ENCODE results near the gene RPL39L. TPM values are rescaled to one million over a fixed set of nuclear protein-coding genes. Genes with fewer than 3 reads are reported as not detected.

RPL39L gene
- total and polyA plus RNA-seq, 2 of the 13 experiments (the other 11 are each of a cell fraction or from before 2014, with no cell fraction given) = not detected

DNA sequence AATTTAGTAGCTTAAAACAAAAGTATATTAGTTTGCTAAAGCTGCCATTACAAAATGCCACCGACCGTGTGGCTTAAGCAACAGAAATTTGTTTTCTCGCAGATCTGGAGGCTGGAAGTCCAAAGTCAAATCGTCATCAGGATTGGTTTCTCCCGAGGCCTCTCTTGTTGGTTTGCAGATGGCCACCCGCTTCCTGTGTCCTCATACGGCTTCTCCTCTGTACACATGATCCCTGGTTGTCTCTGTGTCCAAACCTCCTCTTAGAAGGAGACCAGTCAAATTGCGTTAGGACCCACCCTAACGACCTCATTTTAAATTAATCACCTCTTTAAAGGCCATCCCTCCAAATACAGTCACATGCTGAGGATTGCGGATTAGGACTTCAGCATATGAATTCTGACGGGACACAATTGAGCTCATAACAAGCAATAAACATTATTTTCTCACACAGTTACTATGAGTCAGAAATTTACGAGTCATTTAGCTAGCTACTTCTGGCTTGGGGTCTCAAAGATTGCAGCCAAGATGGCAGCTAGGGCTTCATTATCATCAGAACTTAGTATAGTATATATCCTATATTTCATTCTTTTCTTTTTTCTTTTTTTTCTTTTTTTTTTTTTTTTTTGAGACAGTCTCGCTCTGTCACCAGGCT, 58.4 kb downstream of the RPL39L start (continued):
- TF ChIP-seq, protein P1, sequence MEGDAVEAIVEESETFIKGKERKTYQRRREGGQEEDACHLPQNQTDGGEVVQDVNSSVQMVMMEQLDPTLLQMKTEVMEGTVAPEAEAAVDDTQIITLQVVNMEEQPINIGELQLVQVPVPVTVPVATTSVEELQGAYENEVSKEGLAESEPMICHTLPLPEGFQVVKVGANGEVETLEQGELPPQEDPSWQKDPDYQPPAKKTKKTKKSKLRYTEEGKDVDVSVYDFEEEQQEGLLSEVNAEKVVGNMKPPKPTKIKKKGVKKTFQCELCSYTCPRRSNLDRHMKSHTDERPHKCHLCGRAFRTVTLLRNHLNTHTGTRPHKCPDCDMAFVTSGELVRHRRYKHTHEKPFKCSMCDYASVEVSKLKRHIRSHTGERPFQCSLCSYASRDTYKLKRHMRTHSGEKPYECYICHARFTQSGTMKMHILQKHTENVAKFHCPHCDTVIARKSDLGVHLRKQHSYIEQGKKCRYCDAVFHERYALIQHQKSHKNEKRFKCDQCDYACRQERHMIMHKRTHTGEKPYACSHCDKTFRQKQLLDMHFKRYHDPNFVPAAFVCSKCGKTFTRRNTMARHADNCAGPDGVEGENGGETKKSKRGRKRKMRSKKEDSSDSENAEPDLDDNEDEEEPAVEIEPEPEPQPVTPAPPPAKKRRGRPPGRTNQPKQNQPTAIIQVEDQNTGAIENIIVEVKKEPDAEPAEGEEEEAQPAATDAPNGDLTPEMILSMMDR (CRISPR knock-in tag; IDR thresholded peaks at IDR 0.05) = no peak
- TF ChIP-seq KLF15 (CRISPR knock-in tag; IDR thresholded peaks at IDR 0.05; ENCODE audit: borderline replicate concordance) = no peak
- TF ChIP-seq RXRB (CRISPR knock-in tag; IDR thresholded peaks at IDR 0.05; ENCODE audit: borderline replicate concordance) = peak; percentile 93
- TF ChIP-seq, protein P2, sequence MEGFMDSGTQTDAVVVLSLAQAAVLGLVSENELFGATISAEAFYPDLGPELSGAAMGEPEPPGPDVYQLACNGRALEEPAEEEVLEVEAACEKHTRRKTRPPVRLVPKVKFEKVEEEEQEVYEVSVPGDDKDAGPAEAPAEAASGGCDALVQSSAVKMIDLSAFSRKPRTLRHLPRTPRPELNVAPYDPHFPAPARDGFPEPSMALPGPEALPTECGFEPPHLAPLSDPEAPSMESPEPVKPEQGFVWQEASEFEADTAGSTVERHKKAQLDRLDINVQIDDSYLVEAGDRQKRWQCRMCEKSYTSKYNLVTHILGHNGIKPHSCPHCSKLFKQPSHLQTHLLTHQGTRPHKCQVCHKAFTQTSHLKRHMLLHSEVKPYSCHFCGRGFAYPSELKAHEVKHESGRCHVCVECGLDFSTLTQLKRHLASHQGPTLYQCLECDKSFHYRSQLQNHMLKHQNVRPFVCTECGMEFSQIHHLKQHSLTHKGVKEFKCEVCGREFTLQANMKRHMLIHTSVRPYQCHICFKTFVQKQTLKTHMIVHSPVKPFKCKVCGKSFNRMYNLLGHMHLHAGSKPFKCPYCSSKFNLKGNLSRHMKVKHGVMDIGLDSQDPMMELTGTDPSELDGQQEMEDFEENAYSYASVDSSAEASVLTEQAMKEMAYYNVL (CRISPR knock-in tag; IDR thresholded peaks at IDR 0.05; ENCODE audit: borderline replicate concordance) = no peak
- no peak for TF ChIP-seq HCFC1 (IDR thresholded peaks at IDR 0.05; ENCODE audit: low read depth, low read length)
- TF ChIP-seq CEBPG (CRISPR knock-in tag; IDR thresholded peaks at IDR 0.05) = 0 out of 2 replicates have a peak, but pooled peaks have one; percentile 16
- no peak for TF ChIP-seq ZNF749 (CRISPR knock-in tag; IDR thresholded peaks at IDR 0.05; ENCODE audit: borderline replicate concordance)
- TF ChIP-seq, protein P3, sequence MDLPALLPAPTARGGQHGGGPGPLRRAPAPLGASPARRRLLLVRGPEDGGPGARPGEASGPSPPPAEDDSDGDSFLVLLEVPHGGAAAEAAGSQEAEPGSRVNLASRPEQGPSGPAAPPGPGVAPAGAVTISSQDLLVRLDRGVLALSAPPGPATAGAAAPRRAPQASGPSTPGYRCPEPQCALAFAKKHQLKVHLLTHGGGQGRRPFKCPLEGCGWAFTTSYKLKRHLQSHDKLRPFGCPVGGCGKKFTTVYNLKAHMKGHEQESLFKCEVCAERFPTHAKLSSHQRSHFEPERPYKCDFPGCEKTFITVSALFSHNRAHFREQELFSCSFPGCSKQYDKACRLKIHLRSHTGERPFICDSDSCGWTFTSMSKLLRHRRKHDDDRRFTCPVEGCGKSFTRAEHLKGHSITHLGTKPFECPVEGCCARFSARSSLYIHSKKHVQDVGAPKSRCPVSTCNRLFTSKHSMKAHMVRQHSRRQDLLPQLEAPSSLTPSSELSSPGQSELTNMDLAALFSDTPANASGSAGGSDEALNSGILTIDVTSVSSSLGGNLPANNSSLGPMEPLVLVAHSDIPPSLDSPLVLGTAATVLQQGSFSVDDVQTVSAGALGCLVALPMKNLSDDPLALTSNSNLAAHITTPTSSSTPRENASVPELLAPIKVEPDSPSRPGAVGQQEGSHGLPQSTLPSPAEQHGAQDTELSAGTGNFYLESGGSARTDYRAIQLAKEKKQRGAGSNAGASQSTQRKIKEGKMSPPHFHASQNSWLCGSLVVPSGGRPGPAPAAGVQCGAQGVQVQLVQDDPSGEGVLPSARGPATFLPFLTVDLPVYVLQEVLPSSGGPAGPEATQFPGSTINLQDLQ (CRISPR knock-in tag; IDR thresholded peaks at IDR 0.05) = no peak
- TF ChIP-seq FOXP1 (IDR thresholded peaks at IDR 0.05) = no peak
- TF ChIP-seq FOXP1 (CRISPR knock-in tag; IDR thresholded peaks at IDR 0.05) = no peak
- no peak for TF ChIP-seq BRD4 (CRISPR knock-in tag; IDR thresholded peaks at IDR 0.05)
- TF ChIP-seq, protein P4, sequence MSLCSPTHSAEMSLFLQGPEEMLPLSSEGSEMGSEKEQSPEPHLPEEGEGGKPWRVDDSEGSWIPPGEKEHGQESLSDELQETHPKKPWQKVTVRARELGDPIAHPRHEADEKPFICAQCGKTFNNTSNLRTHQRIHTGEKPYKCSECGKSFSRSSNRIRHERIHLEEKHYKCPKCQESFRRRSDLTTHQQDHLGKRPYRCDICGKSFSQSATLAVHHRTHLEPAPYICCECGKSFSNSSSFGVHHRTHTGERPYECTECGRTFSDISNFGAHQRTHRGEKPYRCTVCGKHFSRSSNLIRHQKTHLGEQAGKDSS (CRISPR knock-in tag; IDR thresholded peaks at IDR 0.05; ENCODE audit: borderline replicate concordance, low read depth) = no peak
- TF ChIP-seq HES4 (CRISPR knock-in tag; IDR thresholded peaks at IDR 0.05; ENCODE audit: borderline replicate concordance) = no peak
- TF ChIP-seq SUZ12 (IDR thresholded peaks at IDR 0.05; ENCODE audit: low read depth, low read length) = no peak
- TF ChIP-seq, protein P5, sequence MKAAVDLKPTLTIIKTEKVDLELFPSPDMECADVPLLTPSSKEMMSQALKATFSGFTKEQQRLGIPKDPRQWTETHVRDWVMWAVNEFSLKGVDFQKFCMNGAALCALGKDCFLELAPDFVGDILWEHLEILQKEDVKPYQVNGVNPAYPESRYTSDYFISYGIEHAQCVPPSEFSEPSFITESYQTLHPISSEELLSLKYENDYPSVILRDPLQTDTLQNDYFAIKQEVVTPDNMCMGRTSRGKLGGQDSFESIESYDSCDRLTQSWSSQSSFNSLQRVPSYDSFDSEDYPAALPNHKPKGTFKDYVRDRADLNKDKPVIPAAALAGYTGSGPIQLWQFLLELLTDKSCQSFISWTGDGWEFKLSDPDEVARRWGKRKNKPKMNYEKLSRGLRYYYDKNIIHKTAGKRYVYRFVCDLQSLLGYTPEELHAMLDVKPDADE (CRISPR knock-in tag; IDR thresholded peaks at IDR 0.05) = no peak
- TF ChIP-seq ZBTB1 (CRISPR knock-in tag; IDR thresholded peaks at IDR 0.05; ENCODE audit: borderline replicate concordance) = no peak
- TF ChIP-seq SETDB1 (CRISPR knock-in tag; IDR thresholded peaks at IDR 0.05; ENCODE audit: borderline replicate concordance) = no peak
- TF ChIP-seq, protein P6, sequence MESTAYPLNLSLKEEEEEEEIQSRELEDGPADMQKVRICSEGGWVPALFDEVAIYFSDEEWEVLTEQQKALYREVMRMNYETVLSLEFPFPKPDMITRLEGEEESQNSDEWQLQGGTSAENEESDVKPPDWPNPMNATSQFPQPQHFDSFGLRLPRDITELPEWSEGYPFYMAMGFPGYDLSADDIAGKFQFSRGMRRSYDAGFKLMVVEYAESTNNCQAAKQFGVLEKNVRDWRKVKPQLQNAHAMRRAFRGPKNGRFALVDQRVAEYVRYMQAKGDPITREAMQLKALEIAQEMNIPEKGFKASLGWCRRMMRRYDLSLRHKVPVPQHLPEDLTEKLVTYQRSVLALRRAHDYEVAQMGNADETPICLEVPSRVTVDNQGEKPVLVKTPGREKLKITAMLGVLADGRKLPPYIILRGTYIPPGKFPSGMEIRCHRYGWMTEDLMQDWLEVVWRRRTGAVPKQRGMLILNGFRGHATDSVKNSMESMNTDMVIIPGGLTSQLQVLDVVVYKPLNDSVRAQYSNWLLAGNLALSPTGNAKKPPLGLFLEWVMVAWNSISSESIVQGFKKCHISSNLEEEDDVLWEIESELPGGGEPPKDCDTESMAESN (CRISPR knock-in tag; conservative IDR thresholded peaks at IDR 0.05) = peak; percentile 98
- TF ChIP-seq ZNF234 (CRISPR knock-in tag; conservative IDR thresholded peaks at IDR 0.05) = no peak
- no peak for TF ChIP-seq SIX1 (CRISPR knock-in tag; IDR thresholded peaks at IDR 0.05; ENCODE audit: borderline replicate concordance)

All from HepG2 (cell line).